Thyroid gland (tissue), 4 donors: ENCODE data around the gene USP44. TPM values are rescaled to one million over a fixed set of nuclear protein-coding genes. Genes with fewer than 3 reads are reported as not detected.

Experiments
- DNase-seq, 2 donors: peaks; one replicate each; pipeline ENCODE4 v3.0.0-alpha.2; 2019
- H3K27ac ChIP-seq, 3 donors: fragments of 200-600 bp; sonication (generic); 1 replicate in 2 of 3; 2 replicates in 1 of 3; pipeline ENCODE4 v1.5.1; 2016 to 2019; ENCODE audit warnings: mild to moderate bottlenecking in 1 of 3, moderate library complexity in 1 of 3
- H3K27me3 ChIP-seq: fragments of 200-600 bp; sonication (generic); one replicate; pipeline ENCODE4 v1.5.1; 2019
- H3K36me3 ChIP-seq, 2 donors: fragments of 200-600 bp; sonication (generic); one replicate each; pipeline ENCODE4 v1.5.1; 2016 to 2019
- H3K4me1 ChIP-seq, 2 donors: fragments of 200-600 bp; sonication (generic); one replicate each; pipeline ENCODE4 v1.5.1; 2017 to 2019
- H3K4me3 ChIP-seq, 3 donors: fragments of 200-600 bp; sonication (generic); replicated peaks in 1 of 3; 1 replicate in 2 of 3; 2 replicates in 1 of 3; pipeline ENCODE4 v1.5.1; 2016; ENCODE audit warnings: mild to moderate bottlenecking in 1 of 3
- H3K9me3 ChIP-seq: fragments of 200-600 bp; sonication (generic); one replicate; pipeline ENCODE4 v1.5.1; 2017
- CTCF ChIP-seq, 6 experiments: fragments of 200-600 bp in 3 of 6; fragments of 450-650 bp in 3 of 6; sonication (generic) in 3 of 6; IDR thresholded peaks; one replicate each; pipeline ENCODE4 v1.5.1; 2016 to 2019; ENCODE audit warnings: antibody characterized with exemption in 6 of 6, mild to moderate bottlenecking in 2 of 6, inconsistent platforms in 1 of 6, moderate library complexity in 1 of 6
- POLR2A ChIP-seq, 2 donors: fragments of 450-650 bp; IDR thresholded peaks; one replicate each; pipeline ENCODE4 v1.6.1; 2017; ENCODE audit warnings: antibody characterized with exemption in 2 of 2, mild to moderate bottlenecking in 2 of 2, moderate library complexity in 1 of 2
- WGBS, 2 donors: methylation state at CpG; one replicate each; pipeline ENCODE4 v1.1.5; 2017; 5-methylcytosine and 5-hydroxymethylcytosine counted together
- intact Hi-C: fragments of 100-400 bp; cut with DNase I; formaldehyde crosslinking; loops from one replicate; pipeline ENCODE4 v1.15.1; 2023
- total RNA-seq, 4 donors: library from RNA; depleted of rRNA; stranded (reverse); fragments of >200 nt; gene quantifications; one replicate each; pipeline ENCODE4 v1.2.3, GENCODE V29; 2016

The USP44 gene
- total RNA-seq, 4 donors from 2014 or later = 2.8 to 9.1 (median 6.3) TPM

GRCh38 chr12:95497031-95497430 is 54.2 kb downstream of the USP44 start:
- H3K4me3 ChIP-seq = no peak overlapping the region
- no peaks in the 10 kb centered on the region for H3K9me3 ChIP-seq
- no peaks in the 10 kb centered on the region for H3K4me1 ChIP-seq
- no peak for DNase-seq
- H3K27me3 ChIP-seq = no peaks in the 10 kb centered on the region
- intact Hi-C loops = no loop called here
- 99 to 100% methylated on average over 4 of the region's 4 CpGs for WGBS, 2 donors
- H3K36me3 ChIP-seq = peaks cover 26 to 34% of the 10 kb centered on the region in 2 donors
- H3K27ac ChIP-seq = no peak overlapping the region
- TF ChIP-seq CTCF (IDR thresholded peaks at IDR 0.05) (no peak), POLR2A (IDR thresholded peaks at IDR 0.05) (no peak)

DNA sequence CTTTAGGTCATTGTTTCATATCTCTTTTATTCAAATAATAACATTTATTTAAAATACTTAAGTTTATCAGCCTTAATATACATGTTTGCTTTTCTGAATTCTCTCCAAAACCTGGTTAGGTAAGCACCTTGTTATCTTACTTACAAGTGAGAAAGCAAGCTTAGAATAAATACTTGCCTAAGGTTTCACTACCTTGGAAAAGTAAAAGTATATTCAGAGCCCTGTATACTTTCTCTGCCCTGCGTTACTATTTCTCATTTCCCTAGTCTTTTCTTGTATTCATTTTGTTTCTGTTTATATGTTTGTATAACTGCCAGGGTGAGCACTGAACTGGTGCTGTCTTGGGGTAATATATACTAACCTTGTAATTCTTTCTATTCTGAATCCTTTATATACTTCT is 55.8 kb downstream of the USP44 start:
- Histone ChIP-seq H3K27ac (no peak overlapping the region), H3K36me3 (peaks cover 26 to 34% of the 10 kb centered on the region in 2 donors), H3K9me3 (no peaks in the 10 kb centered on the region), H3K27me3 (no peaks in the 10 kb centered on the region), H3K4me3 (no peak overlapping the region), H3K4me1 (no peaks in the 10 kb centered on the region)
- TF ChIP-seq CTCF (IDR thresholded peaks at IDR 0.05) = no peak
- TF ChIP-seq POLR2A (IDR thresholded peaks at IDR 0.05) = no peak
- WGBS, 2 donors = 93 to 98% methylated on average over 1 of the region's 1 CpG
- no peak for DNase-seq
- intact Hi-C loops = no loop called here

GRCh38 chr12:95494888-95495287 is 56.4 kb downstream of the USP44 start:
- 96 to 98% methylated on average over 2 of the region's 2 CpGs for WGBS, 2 donors
- H3K27ac ChIP-seq = no peak overlapping the region

DNA sequence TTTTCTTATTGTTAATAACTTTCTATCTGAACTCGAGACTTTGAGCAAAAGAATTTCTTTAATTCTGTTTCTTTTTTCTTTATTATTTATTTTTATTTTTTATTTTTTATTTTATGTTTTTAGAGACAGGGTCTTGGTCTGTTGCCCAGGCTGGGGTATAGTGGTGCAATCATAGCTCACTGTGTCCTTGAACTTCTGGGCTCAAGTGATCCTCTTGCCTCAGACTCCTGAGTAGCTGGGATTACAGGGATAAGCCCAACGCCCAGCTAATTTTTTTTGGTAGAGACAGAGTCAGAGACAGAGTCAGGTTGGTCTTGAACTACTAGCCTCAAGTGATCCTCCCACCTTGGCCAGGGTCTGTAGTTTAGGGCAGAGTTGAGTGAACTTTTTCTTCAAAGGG is 58.8 kb downstream of the USP44 start:
- Histone ChIP-seq H3K27ac (no peak overlapping the region), H3K36me3 (peaks cover 19 to 26% of the 10 kb centered on the region in 2 donors), H3K4me3 (no peak overlapping the region), H3K4me1 (no peaks in the 10 kb centered on the region), H3K27me3 (no peaks in the 10 kb centered on the region), H3K9me3 (no peaks in the 10 kb centered on the region)
- WGBS, 2 donors = 93 to 99% methylated on average over 2 of the region's 2 CpGs
- no peak for DNase-seq
- intact Hi-C loops = no loop called here
- no peak for TF ChIP-seq POLR2A (IDR thresholded peaks at IDR 0.05)
- no peak for TF ChIP-seq CTCF (IDR thresholded peaks at IDR 0.05)

More at GRCh38 chr12:95494888-95495287, 56.4 kb downstream of the USP44 start:
- no peaks in the 10 kb centered on the region for H3K4me1 ChIP-seq
- DNase-seq = no peak
- H3K36me3 ChIP-seq = peaks cover 26 to 34% of the 10 kb centered on the region in 2 donors
- H3K4me3 ChIP-seq = no peak overlapping the region
- H3K9me3 ChIP-seq = no peaks in the 10 kb centered on the region
- H3K27me3 ChIP-seq = no peaks in the 10 kb centered on the region
- TF ChIP-seq POLR2A (IDR thresholded peaks at IDR 0.05) (no peak), CTCF (IDR thresholded peaks at IDR 0.05) (no peak)
- intact Hi-C loops = no loop called here

DNA sequence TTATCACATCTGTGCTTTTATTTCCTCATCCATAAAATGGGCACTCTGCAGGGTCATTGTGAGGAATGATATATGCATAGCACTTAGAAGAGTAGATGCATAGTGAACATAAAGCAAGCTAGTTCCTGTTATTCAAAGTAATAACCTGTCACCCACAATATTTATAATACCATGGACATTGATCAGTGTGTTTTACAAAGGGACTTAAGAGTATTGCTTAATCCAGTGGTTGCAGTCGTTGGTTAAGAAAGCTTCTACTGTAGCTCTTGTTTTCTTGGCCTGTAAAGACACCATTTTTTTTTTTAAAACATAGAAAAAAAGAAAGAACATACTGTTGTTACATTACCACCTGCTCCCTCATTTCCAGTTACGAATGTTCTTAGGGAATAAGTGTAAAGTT is 64.3 kb downstream of the USP44 start:
- no peaks in the 10 kb centered on the region for H3K27me3 ChIP-seq
- intact Hi-C loops = no loop called here
- H3K9me3 ChIP-seq = no peaks in the 10 kb centered on the region
- no peak overlapping the region for H3K27ac ChIP-seq
- H3K36me3 ChIP-seq = peaks cover 8 to 9% of the 10 kb centered on the region in 2 donors
- WGBS, 2 donors = 81 to 89% methylated on average over 2 of the region's 2 CpGs
- TF ChIP-seq POLR2A (IDR thresholded peaks at IDR 0.05) = no peak
- no peak for TF ChIP-seq CTCF (IDR thresholded peaks at IDR 0.05)
- no peak overlapping the region for H3K4me3 ChIP-seq
- DNase-seq = no peak
- no peaks in the 10 kb centered on the region for H3K4me1 ChIP-seq
